Mucosa of descending colon (tissue), 3 donors: ENCODE data around the gene ABITRAM. TPM values are rescaled to one million over a fixed set of nuclear protein-coding genes. Genes with fewer than 3 reads are reported as not detected.
"Not testable (repeated sequence)": the region's sequence is repeated elsewhere in the genome, so short reads cannot be mapped to it uniquely, and the experiment has no call there.

Experiments used
- ATAC-seq: fragments of 200-7000 bp; cut with Tn5 transposase; one replicate; pipeline ENCODE4 v1.9.1; 2020; ENCODE audit warnings: mild to moderate bottlenecking, moderate library complexity
- DNase-seq, 3 donors: peaks; one replicate each; pipeline ENCODE4 v3.0.0-alpha.2; 2020
- H3K36me3 ChIP-seq: fragments of 200-600 bp; one replicate; pipeline ENCODE4 v1.8.0; 2021; ENCODE audit warnings: low read depth, mild to moderate bottlenecking
- H3K4me1 ChIP-seq: fragments of 200-600 bp; one replicate; pipeline ENCODE4 v1.8.0; 2021; ENCODE audit warnings: low read depth, mild to moderate bottlenecking
- H3K4me3 ChIP-seq: fragments of 200-600 bp; one replicate; pipeline ENCODE4 v1.8.0; 2021; ENCODE audit warnings: mild to moderate bottlenecking
- H3K9me3 ChIP-seq: fragments of 200-600 bp; one replicate; pipeline ENCODE4 v1.8.0; 2021; ENCODE audit warnings: mild to moderate bottlenecking
- CTCF ChIP-seq: fragments of 200-600 bp; IDR thresholded peaks from one replicate; pipeline ENCODE4 v1.8.0; 2022; ENCODE audit warnings: antibody characterized with exemption, mild to moderate bottlenecking
- intact Hi-C, 2 donors: fragments of 100-400 bp; cut with DNase I in 1 of 2; cut with micrococcal nuclease in 1 of 2; formaldehyde crosslinking; loops; one replicate each; pipeline versions ENCODE4 v1.11.0 to v1.11.1; 2022; cut with DNase I, micrococcal nuclease
- total RNA-seq, 3 donors: library from RNA; stranded (reverse); fragmentation: NEBNext Ultra II Directional in 2 of 3; extraction: Animal tissue kit (Norgen Biotek cat#: 25700) in 2 of 3; gene quantifications; one replicate each; pipeline versions ENCODE4 v1.2.1 to v1.2.4, GENCODE V29; 2021 to 2023
- donor health status: DM: no; HTN: no; CAD: no; lungs with moderate emphysema.
- donor health status: DM: no; HTN: no; CAD: no.
- donor health status: DM: no; HTN: yes; CAD: no.

Gene ABITRAM
- total RNA-seq, 3 donors from 2014 or later = 13.2 to 16.8 (median 15.2) TPM

GRCh38 chr9:108919517-108919916, 14.7 kb upstream of the ABITRAM start:
- ATAC-seq (peak; percentile 97), DNase-seq (peak in 1 of 3 donors; percentile 14)
- H3K36me3 ChIP-seq = no peaks in the 10 kb centered on the region
- no peaks in the 10 kb centered on the region for H3K9me3 ChIP-seq
- TF ChIP-seq CTCF = no peak
- no peaks in the 10 kb centered on the region for H3K4me1 ChIP-seq
- intact Hi-C loops = no loop called here
- H3K4me3 ChIP-seq = no peak overlapping the region

DNA sequence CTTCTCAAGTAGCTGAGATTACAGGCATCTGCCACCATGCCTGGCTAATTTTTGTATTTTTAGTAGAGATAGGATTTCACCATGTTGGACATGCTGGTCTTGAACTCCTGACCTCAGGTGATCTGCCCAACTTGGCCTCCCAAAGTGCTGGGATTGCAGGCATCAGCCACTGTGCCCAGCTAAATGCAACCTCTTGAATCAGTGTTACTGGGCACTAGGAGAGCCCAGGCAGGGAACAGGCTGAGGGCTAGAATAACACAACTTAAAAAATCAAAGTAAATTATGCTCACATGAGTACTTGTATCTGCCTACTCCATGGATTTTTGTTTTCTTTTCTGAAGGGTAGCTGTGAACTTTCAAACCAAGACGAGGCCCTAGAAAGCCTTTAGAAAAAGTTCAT, 13.8 kb upstream of the ABITRAM start:
- ATAC-seq, H3K4me1 ChIP-seq, H3K9me3 ChIP-seq, intact Hi-C loops, H3K4me3 ChIP-seq, H3K36me3 ChIP-seq, DNase-seq: not testable (repeated sequence)

DNA sequence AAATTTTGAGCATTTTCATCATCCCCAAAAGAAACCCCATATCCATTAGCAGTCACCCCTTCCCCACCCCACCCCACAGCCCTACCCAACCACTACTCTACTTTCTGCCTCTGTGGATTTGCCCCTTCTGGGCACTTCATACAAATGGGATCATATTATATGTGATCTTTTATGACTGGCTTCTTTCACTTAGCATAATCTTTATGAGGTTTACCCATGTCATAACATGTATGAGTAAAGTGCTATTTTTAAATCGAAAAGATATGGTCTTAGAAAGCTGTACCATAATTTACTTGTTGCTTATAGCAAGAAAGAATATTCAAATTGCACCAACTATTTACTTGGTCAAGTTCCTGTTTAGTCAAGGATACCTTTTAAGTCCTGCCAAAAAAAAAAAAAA, 13.0 kb upstream of the ABITRAM start:
- H3K4me3 ChIP-seq = no peak overlapping the region
- ATAC-seq = peak; percentile 61
- H3K9me3 ChIP-seq = no peaks in the 10 kb centered on the region
- no peak for DNase-seq
- no peak for TF ChIP-seq CTCF
- H3K36me3 ChIP-seq = no peaks in the 10 kb centered on the region
- intact Hi-C loops = no loop called here
- H3K4me1 ChIP-seq = no peaks in the 10 kb centered on the region

DNA sequence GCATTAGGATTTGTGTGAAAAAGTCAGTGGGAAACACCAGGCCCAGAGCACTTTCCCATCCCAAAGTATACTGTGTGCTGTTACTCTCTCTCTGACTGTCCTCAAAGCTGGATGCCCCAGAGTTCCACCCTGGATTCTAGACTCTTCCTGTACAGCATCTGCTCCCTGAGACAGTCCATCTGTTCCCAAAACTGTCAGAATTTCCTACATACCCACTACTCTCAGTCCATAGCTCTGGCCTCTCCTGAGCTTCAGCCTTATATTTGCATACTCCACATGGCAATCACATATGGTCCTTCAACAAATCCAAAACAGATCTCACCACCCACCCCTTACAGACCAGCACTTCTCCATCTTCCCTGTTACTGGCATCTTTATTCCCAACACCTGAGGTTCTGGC, 9.7 kb upstream of the ABITRAM start:
- Histone ChIP-seq H3K4me1 (no peaks in the 10 kb centered on the region), H3K4me3 (no peak overlapping the region), H3K9me3 (no peaks in the 10 kb centered on the region), H3K36me3 (no peaks in the 10 kb centered on the region)
- no peak for TF ChIP-seq CTCF
- intact Hi-C loops = no loop called here
- ATAC-seq = no peak
- DNase-seq = no peak

- H3K36me3 ChIP-seq = no peaks in the 10 kb centered on the region
- ATAC-seq (no peak), DNase-seq (no peak)
- no peak for TF ChIP-seq CTCF
- intact Hi-C loops = no loop called here
- peaks cover 11% of the 10 kb centered on the region for H3K4me1 ChIP-seq
- H3K4me3 ChIP-seq = no peak overlapping the region
- no peaks in the 10 kb centered on the region for H3K9me3 ChIP-seq
Observed at GRCh38 chr9:108928386-108928785, 5.8 kb upstream of the ABITRAM start.

- H3K36me3 ChIP-seq = no peaks in the 10 kb centered on the region
- intact Hi-C loops = no loop called here
- H3K4me3 ChIP-seq = peak overlapping the region; percentile 74
- no peak for TF ChIP-seq CTCF
- DNase-seq = peak in 1 of 3 donors; percentile 10
- H3K4me1 ChIP-seq = peaks cover 15% of the 10 kb centered on the region
- peak; percentile 1 for ATAC-seq
- H3K9me3 ChIP-seq = no peaks in the 10 kb centered on the region
Observed at GRCh38 chr9:108933231-108933717, 926 bp upstream of the ABITRAM start.
